GM12874 (cell line): Measurements from ENCODE around the gene ZNF541.

Experiments
- CTCF ChIP-seq: IDR thresholded peaks from 2 replicates; pipeline ENCODE4 v1.5.1; 2011; ENCODE audit warnings: low read depth, mild to moderate bottlenecking, control low read depth, low read length, moderate library complexity; ENCODE audit not compliant: insufficient read depth

The ZNF541 gene

GRCh38 chr19:47564081-47564480, 8.9 kb downstream of the ZNF541 start:
- no peak for TF ChIP-seq CTCF

GRCh38 chr19:47561440-47562057, 11.4 kb downstream of the ZNF541 start:
- TF ChIP-seq CTCF = no peak

- no peak for TF ChIP-seq CTCF
Measured at GRCh38 chr19:47560999-47561398, 11.9 kb downstream of the ZNF541 start.

GRCh38 chr19:47550129-47550528, 22.8 kb downstream of the ZNF541 start:
- no peak for TF ChIP-seq CTCF

GRCh38 chr19:47549261-47549862, 23.6 kb downstream of the ZNF541 start:
- TF ChIP-seq CTCF = no peak

- no peak for TF ChIP-seq CTCF
Measured at GRCh38 chr19:47547199-47547598, 25.7 kb downstream of the ZNF541 start.

- no peak for TF ChIP-seq CTCF
Measured at GRCh38 chr19:47545061-47545948, 27.6 kb downstream of the ZNF541 start.
